Subcutaneous adipose tissue (tissue), 4 donors: Measurements from ENCODE around the gene RTL10. TPM values are rescaled to one million over a fixed set of nuclear protein-coding genes. Genes with fewer than 3 reads are reported as not detected.

Experiments
- total RNA-seq, 4 donors: library from RNA; depleted of rRNA; stranded (reverse); fragments of >200 nt; gene quantifications; one replicate each; pipeline ENCODE4 v1.1.0, GENCODE V29; 2016
- TF ChIP-seq, protein P1 (sequence below): fragments of 450-650 bp; IDR thresholded peaks from one replicate; pipeline ENCODE4 v1.5.1; 2016; ENCODE audit warnings: low read depth, mild to moderate bottlenecking, control low read depth, antibody characterized with exemption, moderate library complexity

RTL10 gene
- total RNA-seq, 4 donors from 2014 or later = 4.1 to 11.9 (median 6.7) TPM

DNA sequence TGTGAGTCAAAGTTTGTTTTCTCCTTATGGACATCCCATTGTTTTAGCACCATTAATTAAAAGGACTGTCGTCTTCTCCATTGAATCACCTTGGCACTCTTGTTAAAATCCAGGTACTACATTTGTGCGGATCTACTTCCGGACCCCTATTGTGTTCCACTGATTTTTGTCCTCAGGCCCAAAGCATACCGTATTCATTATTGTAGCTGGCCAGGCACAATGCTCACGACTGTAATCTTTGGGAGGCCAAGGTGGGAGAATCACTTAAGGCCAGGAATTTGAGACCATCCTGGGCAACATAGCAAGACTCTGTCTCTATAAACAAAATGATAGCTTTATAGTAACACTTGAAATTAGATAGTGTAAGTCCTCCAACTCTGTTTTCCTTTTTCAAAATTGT lies 8.9 kb upstream of the RTL10 start:
- TF ChIP-seq, protein P1, sequence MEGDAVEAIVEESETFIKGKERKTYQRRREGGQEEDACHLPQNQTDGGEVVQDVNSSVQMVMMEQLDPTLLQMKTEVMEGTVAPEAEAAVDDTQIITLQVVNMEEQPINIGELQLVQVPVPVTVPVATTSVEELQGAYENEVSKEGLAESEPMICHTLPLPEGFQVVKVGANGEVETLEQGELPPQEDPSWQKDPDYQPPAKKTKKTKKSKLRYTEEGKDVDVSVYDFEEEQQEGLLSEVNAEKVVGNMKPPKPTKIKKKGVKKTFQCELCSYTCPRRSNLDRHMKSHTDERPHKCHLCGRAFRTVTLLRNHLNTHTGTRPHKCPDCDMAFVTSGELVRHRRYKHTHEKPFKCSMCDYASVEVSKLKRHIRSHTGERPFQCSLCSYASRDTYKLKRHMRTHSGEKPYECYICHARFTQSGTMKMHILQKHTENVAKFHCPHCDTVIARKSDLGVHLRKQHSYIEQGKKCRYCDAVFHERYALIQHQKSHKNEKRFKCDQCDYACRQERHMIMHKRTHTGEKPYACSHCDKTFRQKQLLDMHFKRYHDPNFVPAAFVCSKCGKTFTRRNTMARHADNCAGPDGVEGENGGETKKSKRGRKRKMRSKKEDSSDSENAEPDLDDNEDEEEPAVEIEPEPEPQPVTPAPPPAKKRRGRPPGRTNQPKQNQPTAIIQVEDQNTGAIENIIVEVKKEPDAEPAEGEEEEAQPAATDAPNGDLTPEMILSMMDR = no peak

DNA sequence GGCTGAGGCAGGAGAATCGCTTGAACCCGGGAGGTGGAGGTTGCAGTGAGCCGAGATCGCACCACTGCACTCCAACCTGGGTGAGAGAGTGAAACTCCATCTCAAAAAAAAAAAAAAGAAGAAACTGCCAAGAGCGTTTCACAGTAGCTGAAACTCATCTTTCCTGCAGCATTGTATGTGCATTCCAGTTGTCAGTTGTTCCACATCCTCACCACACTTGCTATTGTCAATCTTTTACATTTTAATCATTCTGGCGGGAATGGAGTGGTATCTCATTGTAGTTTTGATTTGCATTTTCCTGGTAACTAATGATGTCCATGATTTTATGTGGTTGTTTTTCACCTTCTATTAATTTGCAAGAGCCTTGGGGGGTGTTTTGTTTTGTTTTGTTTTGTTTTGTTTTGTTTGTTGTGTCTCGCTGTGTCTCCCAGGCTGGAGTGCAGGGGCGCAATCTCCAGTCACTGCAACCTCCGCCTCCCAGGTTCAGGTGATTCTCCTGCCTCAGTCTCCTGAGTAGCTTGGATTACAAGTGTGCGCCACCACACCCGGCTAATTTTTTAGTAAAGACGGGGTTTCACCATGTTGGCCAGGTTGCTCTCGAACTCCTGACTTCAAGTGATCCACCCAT lies 8.1 kb upstream of the RTL10 start:
- TF ChIP-seq, protein P1 = no peak

- TF ChIP-seq, protein P1 = no peak
Measured at GRCh38 chr22:19859861-19860510, 5.3 kb upstream of the RTL10 start.

DNA sequence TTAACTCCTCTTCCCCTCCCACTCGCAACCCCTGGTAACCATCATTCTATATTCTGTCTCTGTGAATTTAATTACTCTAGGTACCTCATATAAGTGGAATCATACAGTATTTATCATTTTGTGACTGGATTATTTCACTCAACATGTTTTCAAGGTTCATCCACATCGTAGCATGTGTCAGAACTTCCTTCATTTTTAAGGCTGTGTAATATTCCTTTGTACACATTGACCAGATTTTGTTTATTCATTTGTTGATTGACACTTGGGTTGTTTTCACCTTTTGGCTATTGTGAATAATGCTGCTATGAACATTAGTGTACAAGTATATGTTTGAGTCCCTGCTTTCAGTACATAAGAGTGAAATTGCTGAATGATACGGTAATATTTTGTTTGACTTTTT lies 2.7 kb upstream of the RTL10 start:
- TF ChIP-seq, protein P1 = no peak

DNA sequence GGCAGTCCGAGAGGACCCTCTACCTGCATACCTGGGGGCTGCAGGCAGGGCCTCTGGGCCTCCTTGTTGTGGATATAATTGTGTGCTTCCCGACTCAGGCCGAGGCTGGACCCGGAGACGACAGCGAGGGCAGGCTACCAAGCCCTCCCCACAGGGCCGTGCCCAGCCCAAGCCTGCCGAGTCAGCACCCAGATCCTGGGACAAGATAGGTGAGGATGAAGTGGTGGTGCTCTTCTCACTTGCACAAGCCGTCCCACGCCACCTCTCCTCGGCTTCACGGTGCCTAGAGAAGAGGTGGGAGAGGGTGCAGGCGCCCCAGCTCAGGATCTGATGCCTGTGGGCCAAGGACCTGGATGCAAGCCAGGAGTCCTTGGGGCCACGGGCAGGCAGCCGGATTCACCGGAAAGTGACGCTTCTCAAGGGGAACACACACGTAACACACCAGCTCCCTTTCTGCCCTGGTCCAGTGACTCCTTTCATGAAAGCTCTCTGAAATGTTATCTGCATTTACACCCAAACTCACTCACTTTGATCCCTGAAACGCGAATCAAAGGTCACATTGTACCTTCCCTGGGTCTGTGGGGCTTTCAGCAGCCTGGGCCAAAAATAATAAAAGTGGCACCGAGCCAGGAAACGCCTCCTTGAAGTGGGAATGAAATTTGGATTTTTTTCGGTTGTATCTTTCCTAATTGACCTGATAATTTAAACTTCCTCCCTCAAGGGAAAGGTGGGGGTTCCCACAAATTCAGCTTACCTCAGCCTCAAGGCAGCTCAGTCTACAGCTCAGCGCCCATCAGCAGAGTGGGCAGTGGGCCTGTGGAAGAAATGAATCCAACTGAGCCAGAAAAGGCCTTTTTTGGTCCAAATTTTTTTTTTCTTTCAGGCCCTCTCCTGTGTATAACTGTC lies 1.1 kb upstream of the RTL10 start:
- TF ChIP-seq, protein P1 = no peak

GRCh38 chr22:19853879-19854777 lies 546 bp downstream of the RTL10 start:
- TF ChIP-seq, protein P1 = no peak
